ENCODE results near the gene CDH4.
"Not testable (repeated sequence)": the region's sequence is repeated elsewhere in the genome, so short reads cannot be mapped to it uniquely, and the experiment has no call there.

The CDH4 gene

DNA sequence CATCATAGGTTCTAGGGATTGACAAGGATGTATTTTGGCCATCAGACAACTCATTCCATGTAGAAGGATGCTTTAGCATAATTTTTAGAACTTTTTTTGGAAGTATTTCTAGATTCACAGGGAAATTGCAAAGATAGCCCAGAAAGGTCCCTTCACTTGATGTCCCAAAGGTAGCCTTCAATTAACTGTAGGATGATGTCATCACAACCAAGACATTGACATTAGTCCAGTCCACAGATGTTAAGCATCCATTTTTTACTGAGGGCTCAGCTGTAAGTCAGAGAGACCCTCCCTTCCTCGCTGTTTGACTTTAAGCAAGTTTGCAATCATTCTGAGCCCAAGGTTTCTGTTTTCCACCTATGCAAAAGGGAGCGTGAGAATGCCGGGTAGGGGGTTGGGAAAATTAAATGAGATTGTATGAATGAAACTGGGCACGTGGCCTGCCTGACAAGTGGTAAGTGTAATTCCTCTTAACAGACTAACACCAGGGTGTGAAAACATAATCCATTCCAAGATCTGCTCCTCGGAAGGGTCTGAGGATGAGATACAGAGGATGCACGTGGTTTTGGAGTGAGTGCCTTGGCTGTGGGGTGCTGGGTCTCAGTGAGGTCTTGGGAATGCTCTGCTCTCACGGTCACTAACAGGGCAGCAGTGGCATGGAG is 126.8 kb downstream of the CDH4 start:
- in situ Hi-C loops (cut with HindIII; ENCODE audit: low sequenced_read_pairs): no loop called here

DNA sequence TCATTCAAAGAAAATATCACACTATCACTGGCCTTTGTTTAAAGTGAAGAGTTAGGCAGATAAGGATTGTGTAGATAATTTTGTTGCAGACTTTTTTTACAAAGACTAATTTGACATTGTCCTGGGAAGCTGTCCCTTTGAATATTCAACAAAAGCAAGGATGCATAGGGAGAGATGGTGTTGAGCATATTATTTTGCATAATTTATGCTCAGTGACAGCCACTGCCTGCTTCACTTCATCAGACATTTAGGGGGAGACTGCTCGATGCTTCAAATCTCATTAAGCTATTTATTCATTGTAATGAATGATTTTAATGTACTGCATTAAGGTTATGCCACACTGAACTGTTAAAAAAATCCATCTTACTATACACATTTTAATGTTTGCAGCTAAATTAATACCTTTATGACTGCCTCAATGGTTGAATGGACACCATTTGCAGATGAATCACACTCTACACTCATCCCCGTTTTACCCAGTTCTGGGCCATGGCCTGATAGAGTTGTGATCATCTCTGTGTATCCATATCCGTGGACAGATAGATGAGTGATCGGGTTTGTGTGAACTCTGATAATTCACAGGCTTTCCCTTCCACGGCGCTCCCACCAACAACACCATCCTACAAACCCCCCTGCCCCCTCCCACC is 128.0 kb downstream of the CDH4 start:
- in situ Hi-C loops (cut with HindIII; ENCODE audit: low sequenced_read_pairs): no loop called here

DNA sequence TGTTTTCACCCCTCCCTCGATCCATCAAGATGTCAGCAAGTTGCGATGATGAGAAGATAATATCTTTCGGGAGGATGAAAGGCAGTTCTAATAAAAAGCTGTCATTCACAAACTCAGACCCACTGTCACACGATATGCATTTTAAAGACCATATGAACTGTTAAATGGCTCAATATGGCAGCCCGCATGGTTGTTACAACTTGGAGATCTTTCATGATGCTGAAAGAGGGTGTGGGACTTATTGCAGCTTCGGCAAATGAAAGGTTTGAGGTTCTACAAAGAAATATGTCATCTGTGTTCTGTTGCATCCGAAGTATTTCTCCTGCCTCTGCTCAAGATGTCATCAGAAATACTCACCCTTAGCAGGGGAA is 128.5 kb downstream of the CDH4 start:
- in situ Hi-C loops (cut with HindIII; ENCODE audit: low sequenced_read_pairs): no loop called here

DNA sequence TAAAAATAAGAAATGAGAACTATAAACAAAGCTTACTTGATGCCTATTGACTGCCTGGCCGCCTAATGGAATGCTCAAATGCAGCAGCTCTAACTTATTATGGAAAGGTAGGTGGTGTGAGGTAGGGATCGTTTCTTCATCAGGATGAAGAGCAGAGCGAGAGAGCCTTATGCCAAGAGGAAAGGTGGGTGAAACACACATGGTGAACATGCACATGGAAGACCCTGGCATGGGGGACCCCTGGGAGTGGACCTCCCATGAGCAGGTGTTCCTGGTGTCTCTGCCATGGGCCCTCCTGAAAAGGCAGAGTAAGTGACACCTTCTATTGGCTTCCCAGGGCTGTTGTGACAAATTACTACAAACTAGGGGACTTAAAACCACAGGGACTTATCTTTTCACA is 130.1 kb downstream of the CDH4 start:
- in situ Hi-C loops (cut with HindIII; ENCODE audit: low sequenced_read_pairs): no loop called here

DNA sequence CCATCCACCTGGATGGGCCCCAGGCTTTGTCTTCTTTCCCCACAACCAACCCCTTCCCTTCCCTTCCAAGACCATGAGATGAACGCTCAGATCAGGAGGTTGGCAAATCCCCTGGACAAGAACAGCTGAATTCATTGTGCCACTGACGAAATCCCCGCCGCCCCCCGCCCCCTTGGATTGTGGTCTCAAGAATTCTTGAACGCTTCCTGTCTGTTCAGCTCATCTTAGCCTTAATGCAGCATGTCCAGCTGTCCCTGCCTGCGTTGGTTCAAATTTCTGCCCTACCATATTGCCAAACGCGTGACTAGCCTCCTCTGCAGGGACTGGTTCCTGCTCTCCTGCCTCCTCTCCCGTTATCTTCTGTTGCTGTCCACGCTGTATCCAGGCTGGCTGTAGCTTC is 133.2 kb downstream of the CDH4 start:
- in situ Hi-C loops (cut with HindIII; ENCODE audit: low sequenced_read_pairs): loop anchor here (5.0 kb wide), 1 partner anchor 33 kb away; no protein-coding TSS in a partner anchor

DNA sequence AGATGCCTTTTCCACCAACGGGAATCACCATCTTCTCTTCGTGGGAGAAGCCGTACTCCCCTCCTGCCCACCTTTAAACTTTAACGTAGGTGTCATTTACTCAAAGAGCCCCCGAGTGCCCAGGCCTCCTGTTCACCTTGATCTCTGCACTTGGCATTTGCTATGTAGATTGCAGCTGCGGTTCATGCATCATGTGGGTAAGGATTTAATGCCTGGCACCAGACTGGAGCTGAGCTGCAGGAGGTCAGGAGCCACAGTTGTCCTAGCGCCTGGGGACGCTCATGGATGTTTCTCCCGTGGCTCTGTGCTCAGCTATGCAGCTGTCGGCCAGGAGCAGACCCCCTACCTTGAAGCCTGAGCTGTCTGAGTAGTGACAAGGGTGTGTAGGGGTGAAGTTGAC is 133.7 kb downstream of the CDH4 start:
- in situ Hi-C loops (cut with HindIII; ENCODE audit: low sequenced_read_pairs): loop anchor here (5.0 kb wide), 1 partner anchor 33 kb away; no protein-coding TSS in a partner anchor

DNA sequence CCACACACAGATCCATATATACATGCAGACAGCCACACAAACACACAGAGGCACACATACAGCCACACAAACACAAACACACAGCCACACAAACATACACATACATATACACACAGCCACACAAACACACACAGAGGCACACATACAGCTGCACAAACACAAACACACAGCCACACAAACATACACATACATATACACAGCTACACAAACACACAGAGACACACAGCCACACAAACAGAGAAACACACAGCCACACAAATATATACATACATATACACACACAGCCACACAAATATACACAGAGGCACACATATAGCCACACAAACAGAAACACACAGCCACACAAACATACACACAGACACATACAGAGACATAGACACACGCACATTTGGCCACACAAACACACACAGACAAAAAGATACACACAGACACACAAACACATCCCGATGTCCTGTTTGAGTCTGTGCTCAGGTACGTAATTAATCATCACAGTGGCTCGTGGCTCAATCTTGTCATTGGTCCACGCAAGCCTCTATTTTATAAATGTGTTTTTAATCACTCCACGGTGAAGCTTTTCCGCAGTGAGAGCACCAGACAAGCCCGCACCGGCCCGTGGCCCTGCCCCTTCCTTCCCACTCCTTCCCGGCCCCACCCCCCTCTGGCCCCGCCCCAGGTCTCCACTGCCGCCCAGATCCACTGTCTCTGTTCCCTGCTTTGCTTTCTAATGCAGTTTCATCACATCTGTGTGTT is 135.3 kb downstream of the CDH4 start:
- in situ Hi-C loops (cut with HindIII; ENCODE audit: low sequenced_read_pairs): loop anchor here (5.0 kb wide), 1 partner anchor 35 kb away; no protein-coding TSS in a partner anchor

DNA sequence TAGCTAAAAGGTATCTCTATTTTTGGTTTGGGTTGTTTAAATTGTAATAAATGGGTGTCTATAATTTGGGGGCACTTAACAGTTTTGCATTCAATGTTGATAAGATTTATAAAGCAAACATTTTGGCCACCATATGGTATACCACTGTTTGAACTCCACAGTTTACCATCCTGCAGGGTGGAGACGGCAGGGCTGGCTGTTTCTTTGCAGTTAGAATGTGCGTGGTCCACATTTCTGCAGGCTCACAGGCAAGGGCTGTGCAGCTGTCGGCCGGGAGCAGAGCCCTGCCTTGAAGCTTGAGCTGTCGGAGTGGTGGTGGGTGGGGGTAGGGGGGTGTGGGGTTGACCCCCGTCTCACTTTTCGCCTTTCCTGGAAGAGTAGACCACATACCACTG is 135.9 kb downstream of the CDH4 start:
- in situ Hi-C loops (cut with HindIII; ENCODE audit: low sequenced_read_pairs): loop anchor here (5.0 kb wide), 1 partner anchor 36 kb away; no protein-coding TSS in a partner anchor

DNA sequence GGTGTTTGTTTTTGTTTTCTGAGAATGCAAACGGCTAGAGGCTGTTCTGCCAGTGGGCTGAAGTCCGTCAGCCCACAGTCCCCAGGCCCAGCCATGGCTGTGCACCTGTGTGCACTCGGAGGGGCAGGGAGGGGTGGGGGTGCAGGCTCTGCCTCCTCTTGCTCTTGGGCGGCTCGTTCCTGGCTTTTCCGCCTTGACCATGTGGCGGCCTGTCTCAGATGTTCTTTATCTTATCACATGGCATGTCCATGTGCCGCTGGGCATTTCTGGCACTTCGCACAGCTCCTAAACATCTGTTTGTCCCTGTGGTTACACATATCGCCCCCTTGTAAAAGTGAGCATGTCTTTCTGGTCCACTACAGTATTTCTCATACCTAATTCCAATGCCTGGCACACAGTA is 137.0 kb downstream of the CDH4 start:
- in situ Hi-C loops (cut with HindIII; ENCODE audit: low sequenced_read_pairs): loop anchor here (5.0 kb wide), 1 partner anchor 37 kb away; no protein-coding TSS in a partner anchor

DNA sequence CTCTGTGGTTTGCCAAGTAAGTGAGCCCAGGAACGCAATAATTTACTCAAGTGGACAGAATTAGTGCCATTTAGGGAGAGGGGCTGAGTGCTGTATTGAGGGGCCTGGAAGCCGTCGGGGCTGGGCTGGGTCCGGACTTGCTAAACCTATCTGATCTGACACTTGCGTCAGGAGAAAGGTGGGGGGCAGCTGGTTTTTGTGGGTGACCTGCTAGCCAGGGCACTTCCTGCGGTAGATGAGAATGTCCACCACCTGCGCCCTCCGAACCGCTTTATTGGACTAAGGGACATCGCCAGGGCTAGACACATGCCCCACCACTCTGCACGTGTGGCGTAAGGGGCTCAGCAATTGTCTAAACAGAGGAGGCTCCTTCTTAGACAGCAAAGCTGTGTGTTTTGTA is 139.1 kb downstream of the CDH4 start:
- in situ Hi-C loops (cut with HindIII; ENCODE audit: low sequenced_read_pairs): no loop called here

DNA sequence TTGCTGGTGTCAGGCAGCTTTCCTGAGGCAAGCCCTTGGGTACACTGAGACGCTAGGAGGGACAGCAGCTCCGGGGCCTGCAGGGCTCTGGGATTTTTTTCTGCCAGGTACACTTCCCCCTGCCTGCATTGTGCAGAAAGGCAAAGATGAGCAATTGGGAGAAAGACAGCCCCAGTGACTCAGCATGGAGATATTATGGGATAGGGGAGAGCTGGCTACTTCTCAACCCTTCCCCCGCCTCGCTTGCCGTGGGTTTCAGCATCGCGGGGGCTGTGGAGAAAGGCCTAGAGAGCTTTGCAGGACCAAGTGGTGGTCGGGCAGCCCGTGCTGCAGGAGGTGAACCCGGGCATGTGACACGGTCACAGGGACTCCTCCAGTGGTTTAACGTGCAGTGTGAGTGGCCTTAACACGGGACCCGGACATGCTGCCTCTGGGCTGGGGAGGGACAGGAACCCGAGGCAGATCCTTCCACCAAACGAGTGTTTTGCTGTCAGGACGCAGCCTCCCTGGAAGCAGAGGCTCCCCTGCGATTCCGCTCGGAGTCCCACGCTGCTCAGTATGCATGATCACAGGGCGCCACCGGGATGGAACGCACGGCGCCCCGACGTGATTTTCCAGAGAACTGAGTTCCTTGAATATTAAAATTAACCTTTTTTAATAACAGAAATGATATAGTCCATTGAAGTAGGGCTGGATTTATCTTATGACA is 139.9 kb downstream of the CDH4 start:
- in situ Hi-C loops (cut with HindIII; ENCODE audit: low sequenced_read_pairs): no loop called here

DNA sequence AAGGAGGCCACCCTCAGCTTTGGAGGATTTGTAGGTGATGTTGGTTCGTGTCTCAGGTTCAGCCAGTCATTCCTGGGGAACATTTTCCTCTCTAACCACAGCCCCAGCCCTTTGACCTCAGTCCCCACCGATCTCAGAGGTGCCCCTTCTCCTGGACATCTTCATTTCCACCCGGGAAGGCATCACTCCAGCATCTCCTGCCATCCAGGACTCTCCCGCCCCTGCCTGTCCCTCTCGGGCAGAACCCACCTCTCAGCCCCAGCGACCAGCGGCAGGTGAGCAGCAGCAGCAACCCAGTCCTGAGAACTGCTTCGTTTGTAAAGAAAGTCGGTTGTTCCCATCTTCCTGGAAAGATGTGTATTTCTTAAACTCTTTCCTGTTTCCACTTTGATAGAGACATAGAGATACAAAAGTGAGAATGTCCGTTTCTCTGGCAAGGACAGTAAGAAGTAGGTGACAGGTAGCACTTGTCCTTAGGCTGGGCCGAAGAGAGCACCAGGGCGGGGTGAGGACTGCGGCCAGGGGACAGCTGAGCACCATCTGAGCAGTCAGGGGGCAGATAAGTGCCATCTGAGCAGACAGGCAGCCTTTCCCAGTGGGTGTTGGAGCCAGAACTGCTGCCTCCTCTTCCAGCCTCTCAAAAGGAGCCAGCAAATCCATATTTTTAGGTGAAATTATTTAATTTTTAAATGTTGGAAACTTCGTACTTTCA is 142.2 kb downstream of the CDH4 start:
- in situ Hi-C loops (cut with HindIII; ENCODE audit: low sequenced_read_pairs): no loop called here

DNA sequence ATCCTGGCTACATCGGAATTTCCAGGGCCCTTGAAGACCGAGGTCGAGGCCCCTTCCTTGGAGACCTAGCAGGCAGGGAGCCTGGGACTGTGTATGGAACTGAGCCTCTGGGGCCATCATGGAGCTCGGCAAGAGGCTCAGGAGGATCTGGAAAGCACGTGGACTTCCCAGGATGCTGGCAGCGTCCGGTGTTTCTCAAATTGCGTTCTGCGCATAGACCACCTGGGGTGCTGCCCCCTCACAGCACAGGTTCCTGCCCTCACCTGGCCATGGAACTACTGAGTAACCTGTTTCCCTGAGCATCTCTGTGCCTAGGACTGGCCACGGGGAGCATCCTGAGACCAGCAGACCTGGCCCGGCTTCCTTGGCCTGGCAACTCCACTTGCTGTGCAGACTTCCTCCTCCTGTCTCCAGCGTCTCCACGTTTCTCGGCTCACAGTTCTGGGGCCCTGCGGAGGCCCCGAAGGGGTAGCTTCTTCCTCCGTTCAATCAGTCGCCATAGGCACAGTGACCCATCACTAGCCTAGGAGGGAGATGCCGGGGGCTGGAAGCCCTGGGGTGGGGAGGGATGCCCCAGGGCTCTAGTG is 144.3 kb downstream of the CDH4 start:
- in situ Hi-C loops (cut with HindIII; ENCODE audit: low sequenced_read_pairs): no loop called here

DNA sequence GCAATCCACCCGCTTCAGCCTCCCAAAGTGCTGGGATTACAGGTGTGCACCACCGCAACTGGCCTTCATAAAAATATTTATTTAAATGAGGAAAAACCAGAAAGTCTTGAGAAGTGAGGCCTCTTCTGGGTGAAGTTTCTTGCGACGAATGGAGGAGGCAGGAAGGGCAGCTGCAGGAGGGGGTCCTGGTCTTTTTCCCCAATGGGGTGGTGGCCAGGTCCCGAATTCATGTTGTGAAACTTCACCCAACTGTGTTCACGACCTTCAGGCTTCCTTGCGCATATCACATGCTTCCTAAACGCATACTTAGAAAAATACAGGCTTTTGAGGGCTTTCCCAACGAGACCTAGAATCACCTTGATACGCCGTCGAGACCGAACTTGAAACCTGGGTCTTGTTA is 145.1 kb downstream of the CDH4 start:
- in situ Hi-C loops (cut with HindIII; ENCODE audit: low sequenced_read_pairs): no loop called here

DNA sequence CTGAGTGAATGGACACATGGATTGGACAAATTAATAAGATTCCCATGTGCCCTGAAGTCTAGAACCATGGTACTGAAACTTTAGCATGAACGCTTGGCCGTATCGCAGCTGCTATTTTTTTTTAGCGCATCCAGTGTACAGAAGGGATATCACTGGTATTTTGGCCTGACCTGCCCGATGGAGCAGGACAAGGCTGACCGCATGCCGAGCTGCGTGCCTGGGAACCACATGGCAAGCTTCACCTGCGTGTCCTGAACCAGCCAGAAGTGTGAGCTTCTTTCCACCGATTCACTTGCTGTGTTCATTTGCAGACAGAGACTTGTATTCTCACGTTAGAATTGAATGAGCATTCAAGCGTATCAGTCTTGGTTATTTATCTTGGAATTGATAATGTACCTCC is 145.7 kb downstream of the CDH4 start:
- in situ Hi-C loops (cut with HindIII; ENCODE audit: low sequenced_read_pairs): no loop called here

DNA sequence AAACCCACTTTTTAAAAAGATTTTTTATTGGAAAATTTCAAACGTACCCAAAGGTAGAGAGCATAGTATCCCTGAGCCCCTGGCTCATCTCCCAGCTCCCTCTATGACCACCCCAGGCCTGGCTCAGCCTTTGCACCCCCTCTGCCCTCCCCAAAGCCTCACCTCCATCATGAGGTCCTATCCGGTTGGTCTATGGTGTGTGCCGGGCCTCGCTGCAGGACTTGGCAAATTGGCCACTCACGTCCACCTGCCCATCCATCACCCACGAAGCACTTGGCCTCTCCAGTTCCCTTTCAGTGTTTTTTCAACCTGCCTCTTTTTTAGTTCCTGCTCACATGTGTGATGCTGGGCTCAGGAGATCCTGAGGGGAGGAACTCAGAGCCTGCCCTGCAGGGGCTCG is 147.4 kb downstream of the CDH4 start:
- in situ Hi-C loops (cut with HindIII; ENCODE audit: low sequenced_read_pairs): no loop called here

DNA sequence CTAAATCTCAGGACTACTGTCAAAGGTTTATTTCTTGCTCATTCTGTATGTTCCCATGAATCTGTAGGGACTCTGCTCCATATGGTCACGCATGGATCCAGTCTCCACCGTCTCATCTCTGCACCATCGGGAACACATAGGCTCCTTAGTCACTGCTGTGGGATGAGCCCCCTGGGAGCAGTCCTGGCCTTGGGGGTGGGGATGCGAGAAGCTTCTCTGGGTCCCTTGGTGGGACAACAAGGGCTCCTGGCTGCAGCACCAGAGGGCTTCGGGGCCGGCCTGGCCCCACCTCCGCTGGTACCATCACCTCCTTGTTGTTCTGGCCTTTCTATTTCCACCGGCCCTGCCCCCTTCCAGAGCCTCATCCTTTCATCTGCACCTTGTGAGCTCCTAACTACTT is 148.4 kb downstream of the CDH4 start:
- in situ Hi-C loops (cut with HindIII; ENCODE audit: low sequenced_read_pairs): no loop called here

DNA sequence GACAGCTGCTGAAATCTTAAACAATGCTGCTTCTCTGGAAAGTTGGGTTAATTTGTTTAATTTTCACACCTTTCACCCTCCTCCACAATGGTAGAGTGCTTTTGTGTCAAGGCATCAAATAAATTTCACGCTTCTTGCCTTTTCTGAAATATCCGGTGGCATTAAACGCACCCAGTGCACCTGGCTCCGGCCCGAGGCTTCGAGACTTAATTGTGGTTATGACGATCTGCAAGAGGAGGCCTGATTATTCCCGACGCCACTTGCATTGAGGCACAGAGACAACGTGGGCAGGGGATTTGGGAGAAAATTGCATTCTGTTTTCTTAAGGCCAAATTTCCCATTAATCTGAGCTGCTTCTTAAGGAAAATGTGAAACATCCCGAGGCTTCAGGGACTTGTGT is 152.2 kb downstream of the CDH4 start:
- in situ Hi-C loops (cut with HindIII; ENCODE audit: low sequenced_read_pairs): no loop called here

DNA sequence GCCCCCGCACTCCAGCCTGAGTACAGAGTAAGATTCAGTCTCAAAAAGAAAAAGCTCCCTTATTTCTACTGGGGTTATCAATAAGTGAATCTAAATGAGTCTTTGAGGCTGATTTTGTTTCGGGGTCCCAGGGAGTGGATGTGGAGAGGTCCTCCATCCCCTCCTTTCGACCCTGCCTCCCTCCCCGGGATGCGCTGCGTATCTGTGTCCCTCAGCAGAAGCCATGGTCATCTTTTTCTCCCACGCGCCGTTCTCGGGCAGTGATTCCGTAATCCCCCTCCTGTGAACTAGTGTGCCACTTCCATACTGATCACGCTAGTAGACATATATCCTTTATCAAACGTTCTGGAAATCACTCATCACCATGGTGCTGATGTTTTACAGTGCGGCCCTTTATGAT is 152.9 kb downstream of the CDH4 start:
- in situ Hi-C loops (cut with HindIII; ENCODE audit: low sequenced_read_pairs): no loop called here

DNA sequence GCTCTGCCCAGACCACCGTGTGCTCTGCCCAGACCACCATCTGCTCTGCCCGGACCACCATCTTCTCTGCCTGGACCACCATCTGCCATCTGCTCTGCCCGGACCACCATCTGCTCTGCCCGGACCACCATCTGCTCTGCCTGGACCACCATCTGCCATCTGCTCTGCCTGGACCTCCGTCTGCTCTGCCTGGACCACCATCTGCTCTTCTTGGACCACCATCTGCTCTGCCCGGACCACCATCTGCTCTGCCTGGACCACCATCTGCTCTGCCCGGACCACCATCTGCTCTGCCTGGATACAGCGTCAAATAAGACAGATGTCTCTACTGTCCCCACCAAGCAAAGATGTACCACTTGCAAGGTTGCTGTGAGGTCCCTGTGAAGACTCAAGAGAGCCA is 154.7 kb downstream of the CDH4 start:
- in situ Hi-C loops (cut with HindIII; ENCODE audit: low sequenced_read_pairs): not testable (repeated sequence)
